ENCODE results near the gene SPRR5. TPM values are rescaled to one million over a fixed set of nuclear protein-coding genes. Genes with fewer than 3 reads are reported as not detected.

The SPRR5 gene
- total and polyA plus RNA-seq, 9 of the 15 experiments (the other 6 are each of a cell fraction or from before 2014, with no cell fraction given), result not detected

- no peak for TF ChIP-seq ZNF407 (IDR thresholded peaks at IDR 0.05; ENCODE audit: low read depth)
- TF ChIP-seq PTBP1 (IDR thresholded peaks at IDR 0.05; ENCODE audit: low read depth, low read length), result no peak
- TF ChIP-seq SUPT5H (IDR thresholded peaks at IDR 0.05), result no peak
- TF ChIP-seq ZNF57 (CRISPR knock-in tag; IDR thresholded peaks at IDR 0.05), result no peak
- no peak for TF ChIP-seq ZNF134 (CRISPR knock-in tag; conservative IDR thresholded peaks at IDR 0.05)
Observed at GRCh38 chr1:152912900-152913299, 34.1 kb upstream of the SPRR5 start (continued).

Data from K562 (cell line).